CD4-positive, alpha-beta T cell treated with Interleukin-1 beta for 1 hour (primary cell): Measurements from ENCODE around the gene CSF1.
A peak's percentile ranks its signal among the peaks of the same experiment; 100 is the strongest.

Source experiments
- DNase-seq, 2 donors: peaks; one replicate each; pipeline ENCODE4 v3.0.0-alpha.2; 2020 to 2022

Gene CSF1

DNA sequence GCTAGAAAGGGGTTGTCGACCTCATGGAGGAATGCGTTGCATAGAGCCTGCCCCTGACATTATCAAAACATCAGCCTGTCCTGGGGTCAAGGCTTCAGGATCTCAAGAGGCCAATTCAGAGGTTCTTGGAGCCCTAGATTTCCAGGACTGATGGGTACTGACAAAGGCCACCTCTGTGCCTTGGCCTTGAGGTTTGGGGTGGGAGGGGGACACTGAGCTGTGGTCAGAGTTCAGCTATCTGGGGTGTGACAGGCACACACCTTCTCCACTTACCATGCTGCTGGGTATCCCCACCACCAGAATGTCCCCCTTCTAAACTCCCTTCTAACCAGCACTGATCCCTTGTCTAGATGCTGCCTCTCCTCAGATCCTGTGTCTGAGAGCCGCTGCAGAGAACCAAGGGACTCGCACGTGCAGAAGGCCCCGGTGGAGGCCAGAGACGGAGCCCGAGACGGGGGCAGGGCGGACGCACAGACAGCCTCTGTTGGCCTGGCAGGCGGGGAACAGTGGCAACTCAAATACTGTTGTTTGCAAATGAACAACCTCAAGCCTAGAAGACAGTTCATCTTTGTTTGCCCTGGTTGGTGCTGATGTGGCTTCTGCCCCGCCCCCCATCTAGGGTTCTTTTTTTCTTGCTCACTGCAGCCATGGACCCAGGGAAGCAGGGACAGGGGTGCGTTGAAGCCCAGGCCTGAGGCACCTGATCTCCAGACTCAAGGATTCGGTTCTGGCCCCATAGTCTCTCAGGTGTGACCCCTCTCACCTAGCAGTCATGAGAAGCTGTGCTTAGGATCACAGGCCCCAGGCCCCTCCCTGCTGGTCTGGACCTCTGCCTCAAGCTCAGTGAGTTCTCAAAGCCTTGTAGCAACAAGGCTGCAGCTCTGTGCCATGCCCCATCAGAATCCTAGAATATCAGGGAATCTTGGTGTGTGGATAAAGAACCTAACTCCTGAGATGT lies 28.1 kb upstream of the CSF1 start:
- no peak for DNase-seq

GRCh38 chr1:109883248-109883955 lies 27.2 kb upstream of the CSF1 start:
- no peak for DNase-seq

- no peak for DNase-seq
Observed at GRCh38 chr1:109884242-109884891, 26.3 kb upstream of the CSF1 start.

DNA sequence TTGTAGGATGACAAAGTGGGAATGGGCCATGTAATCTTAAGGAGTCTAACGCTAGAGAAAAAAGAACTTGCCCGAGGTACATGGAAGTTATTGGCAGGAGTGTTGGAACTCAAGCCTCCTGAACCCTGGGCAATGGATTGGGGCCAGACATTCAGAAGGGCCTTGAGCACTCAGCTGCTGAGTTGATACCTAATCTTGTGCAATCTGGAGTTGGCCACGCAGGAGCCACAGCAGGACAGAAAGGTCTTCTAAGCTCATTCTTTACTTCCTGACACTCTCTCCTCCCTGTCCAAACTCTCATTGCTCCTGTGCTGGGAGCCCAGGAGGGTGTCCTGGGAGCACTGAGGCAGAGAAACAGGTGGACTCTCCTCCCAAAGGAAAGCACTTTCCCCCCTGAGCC lies 25.1 kb upstream of the CSF1 start:
- no peak for DNase-seq

- peak in 1 of 2 donors; percentile 53 for DNase-seq
Observed at GRCh38 chr1:109886827-109887226, 23.8 kb upstream of the CSF1 start.

- no peak for DNase-seq
Observed at GRCh38 chr1:109887271-109887670, 23.4 kb upstream of the CSF1 start.

DNA sequence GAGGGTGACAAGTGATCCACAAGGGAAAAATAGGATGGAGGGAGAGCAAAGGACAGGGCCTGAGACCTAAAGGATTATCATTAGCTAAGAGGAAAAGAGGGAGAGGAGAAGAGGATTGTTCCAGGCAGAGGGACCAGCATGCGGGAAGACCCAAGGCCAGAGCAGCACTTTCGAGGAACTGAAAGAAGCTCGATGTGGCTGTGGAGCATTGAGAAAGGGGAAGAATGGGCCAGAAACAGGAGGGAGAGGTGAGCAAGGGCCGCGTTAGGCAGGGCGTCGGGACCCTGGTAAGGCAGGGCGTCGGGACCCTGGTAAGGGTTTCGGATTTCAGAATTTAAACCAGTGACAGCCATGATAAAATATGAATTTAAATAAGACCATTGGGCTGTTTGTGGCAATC lies 22.8 kb upstream of the CSF1 start:
- DNase-seq = no peak

- no peak for DNase-seq
Observed at GRCh38 chr1:109889094-109889493, 21.6 kb upstream of the CSF1 start.

GRCh38 chr1:109890115-109890953 lies 20.3 kb upstream of the CSF1 start:
- DNase-seq = no peak

DNA sequence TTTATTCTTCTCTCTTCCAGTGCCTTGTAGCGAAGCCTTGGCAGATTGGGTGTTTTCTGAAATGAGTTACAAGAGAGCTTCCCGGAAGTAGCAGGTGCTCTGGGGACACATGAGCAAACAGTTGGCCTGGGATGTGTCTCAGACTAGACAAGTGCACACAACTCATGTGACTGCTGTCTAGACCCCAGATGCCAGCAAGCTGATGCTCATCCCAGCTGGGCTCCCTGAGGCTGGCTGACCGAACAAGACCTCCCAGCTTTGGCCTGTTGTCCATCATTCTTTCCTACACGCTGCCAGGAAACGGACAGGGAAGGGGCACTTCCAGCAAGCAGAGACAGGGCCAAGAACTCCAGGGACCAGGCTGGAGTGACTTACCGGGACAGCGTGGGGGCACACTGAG lies 18.7 kb upstream of the CSF1 start:
- no peak for DNase-seq

- DNase-seq = no peak
Observed at GRCh38 chr1:109892561-109893368, 17.9 kb upstream of the CSF1 start.

DNA sequence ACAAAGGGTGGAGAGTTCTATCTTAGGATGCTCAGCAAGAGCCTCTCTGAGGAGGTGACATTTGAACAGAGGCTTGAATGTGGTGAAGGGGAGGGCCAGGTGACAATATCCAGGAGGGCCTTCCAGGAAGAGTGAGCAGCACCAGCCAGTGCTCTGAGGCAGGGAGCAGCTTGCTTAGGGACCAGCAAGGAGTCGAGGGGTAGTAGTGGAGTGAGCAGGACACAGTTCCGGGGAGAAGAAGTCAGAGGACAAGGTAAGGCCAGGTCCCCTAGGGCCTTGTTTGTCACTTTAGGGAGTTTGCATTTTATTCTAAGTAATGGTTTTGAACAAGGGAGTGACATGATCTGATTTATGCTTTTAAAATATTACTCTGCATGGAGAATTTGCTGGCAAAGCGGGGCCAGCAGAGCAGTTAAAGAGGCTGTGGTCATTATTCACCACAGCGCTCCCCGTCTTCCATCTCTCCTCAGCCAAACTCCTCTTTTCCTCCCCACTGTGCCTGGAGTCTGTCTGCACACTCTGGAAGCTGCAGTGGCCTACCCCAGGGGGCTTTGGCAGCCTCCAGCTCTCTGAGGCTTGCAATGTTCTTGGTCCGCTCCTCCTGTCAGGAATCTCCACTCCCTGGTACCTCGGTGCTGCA lies 17.0 kb upstream of the CSF1 start:
- no peak for DNase-seq

GRCh38 chr1:109894823-109895719 lies 15.6 kb upstream of the CSF1 start:
- no peak for DNase-seq

DNA sequence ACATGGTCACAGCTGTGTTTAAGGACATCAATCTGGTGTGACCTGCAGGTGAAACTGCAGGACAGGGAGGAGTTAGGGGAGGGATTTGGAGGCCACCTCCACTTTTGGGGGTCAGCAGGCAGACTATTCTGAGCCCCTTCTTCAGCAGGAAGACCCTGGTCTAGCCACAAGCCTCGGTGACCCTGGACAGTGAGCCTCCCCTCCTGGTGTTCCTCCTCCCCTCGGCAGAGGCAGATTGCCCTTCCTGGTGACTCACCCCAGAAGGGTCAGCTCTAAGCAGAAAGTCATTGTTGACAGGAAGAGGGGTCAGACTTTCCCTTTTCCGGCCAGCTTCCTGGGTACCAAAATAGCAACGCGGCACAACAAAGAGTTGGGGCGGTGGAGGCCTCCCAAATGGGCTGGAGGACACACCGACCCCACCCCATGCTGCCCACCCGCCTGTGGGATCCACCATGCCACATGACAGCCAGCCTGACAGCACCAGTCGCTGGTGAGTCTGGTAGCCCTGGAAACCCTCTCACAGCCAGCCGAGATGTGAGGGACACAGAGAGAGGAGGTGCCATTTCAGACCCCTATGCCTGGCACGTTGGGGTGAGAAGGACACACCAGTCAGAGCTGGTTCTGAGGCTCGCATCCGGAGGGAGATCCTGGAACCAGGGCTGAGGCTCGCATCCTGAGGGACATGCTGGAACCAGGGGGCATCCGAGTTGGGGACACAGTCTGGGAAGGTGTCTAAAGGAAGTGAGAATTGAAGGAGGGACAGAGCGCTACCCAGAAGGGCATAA lies 14.7 kb upstream of the CSF1 start:
- peak in 1 of 2 donors; percentile 70 for DNase-seq

DNA sequence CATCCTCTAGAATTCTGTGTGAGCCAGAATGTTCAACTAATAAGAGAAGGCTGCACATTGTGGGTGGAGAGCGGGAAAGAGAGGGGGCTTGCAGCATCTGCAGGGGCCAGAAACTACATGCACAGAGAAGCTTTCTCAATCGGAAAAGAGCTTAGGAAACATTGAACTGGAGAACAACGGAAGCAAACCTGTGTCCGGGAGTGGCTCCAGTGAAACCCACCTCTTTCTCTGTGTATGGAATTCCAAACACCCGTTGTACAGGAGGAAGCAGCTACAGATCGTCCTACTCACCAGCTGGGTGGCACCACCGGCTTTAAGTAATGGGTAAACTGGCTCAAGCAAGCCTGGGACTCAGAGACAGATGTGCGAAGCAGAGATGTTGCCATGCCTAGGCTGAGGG lies 14.0 kb upstream of the CSF1 start:
- DNase-seq = no peak

DNA sequence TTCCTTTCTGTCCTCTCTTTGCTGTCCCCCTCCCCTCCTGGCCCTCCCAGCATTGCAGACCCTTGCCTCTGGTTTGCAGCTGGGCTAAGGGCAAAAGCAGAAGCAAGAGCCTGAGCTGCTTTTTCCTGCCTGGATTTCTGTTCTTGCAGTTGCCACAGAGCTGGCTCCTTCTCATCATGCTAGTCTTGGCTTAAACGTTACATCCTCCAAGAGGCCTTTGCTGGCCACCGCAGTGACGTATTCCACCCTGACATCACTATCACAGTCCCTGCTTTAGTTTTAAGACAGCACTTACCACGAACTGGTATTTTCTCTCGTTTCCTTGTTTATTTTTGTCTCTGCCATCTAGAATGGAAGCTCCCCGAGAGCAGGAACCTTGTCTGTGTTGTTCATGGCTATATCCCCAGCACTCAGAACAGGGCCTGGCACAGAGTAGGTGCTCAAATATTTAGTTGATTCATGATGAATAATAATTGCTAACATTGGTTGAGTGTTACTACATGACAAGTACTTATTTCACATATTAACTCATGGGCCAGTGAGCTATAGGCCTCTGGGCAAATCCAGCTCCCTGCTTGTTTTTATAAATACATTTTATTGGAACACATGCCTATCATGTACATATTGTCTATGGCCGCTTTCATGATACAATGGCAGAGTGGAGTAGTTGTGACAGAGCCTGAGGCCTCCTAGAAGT lies 13.2 kb upstream of the CSF1 start:
- DNase-seq = no peak

DNA sequence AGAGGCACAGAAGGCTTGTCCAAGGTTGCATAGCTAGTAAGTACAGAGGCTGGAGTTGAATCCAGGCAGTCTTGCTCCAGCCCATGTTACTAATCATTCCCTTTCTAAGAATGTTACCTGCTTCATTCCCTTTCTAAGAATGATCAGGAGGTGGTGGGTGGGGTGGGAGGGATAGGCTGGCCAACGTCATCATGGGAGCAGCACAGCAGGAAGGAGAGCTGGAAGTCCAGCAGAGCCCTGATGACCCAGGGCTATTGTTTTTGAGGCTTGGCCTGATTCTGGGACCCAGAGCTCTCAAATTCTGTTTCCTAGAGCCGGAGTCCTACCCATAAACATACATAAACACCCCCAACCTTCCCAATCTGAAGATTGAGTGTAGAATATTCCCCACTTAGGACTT lies 11.8 kb upstream of the CSF1 start:
- no peak for DNase-seq

DNA sequence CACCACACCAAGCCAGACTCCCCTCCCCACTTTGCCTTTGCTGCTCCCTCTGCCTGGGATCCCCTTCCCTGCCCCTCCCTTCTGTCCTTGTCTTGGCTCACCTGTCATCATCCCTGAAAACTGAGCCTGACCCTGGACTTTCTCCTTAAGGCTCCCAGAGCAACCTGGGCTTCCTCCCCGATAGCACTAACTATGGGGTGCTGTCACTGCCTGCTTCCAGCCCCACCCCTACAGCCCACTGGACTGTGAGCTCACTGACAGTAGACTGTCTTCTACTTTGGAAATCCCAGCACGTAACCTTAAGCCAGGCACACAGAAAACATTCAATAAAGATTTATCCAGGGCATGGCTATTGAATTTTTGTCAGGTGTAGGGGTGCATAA lies 9.5 kb upstream of the CSF1 start:
- DNase-seq = no peak
